ENCODE results near the gene FREM1.

FREM1 gene

GRCh38 chr9:14827805-14828204 lies 82.4 kb downstream of the FREM1 start:
- H3K9ac ChIP-seq (ENCODE audit: low read depth in 1 of 2, low read length in 2 of 2), result no peak overlapping the region
- H3K36me3 ChIP-seq (ENCODE audit: control insufficient read depth in 1 of 2, insufficient read depth in 2 of 2, low read length in 2 of 2), result peaks cover 11 to 16% of the 10 kb centered on the region in 2 donors
- no peak overlapping the region for H3K4me3 ChIP-seq (ENCODE audit: low read depth in 1 of 2, low read length in 2 of 2)
- no peak overlapping the region for H3K27ac ChIP-seq (ENCODE audit: low read depth, low read length)
- no peaks in the 10 kb centered on the region for H3K9me3 ChIP-seq (ENCODE audit: control insufficient read depth in 1 of 2, low read length in 2 of 2)
- H3K4me1 ChIP-seq (ENCODE audit: control insufficient read depth in 1 of 2, insufficient read depth in 2 of 2, low read length in 2 of 2), result no peaks in the 10 kb centered on the region
- no peaks in the 10 kb centered on the region for H3K27me3 ChIP-seq (ENCODE audit: control insufficient read depth in 1 of 2, insufficient read depth in 2 of 2, low read length in 2 of 2)

DNA sequence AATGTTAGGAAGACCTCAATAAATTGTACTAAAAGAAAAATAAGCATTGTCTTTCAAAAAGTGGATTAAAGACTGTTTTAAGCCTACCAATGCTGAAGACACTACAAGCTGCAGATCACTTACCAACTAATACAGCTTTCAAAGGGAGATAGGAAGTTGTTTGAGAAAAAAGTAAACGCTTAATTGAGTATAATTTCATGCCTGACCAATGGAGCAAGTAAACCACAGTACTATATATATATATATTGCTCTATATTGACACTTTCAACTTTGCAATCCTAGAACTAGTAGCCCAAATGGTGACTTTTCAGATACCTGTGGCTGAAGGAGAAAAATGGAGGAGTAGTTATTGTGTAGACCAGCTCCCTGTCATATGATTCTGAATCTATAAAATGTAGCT lies 85.7 kb downstream of the FREM1 start:
- no peak overlapping the region for H3K27ac ChIP-seq (ENCODE audit: low read depth, low read length)
- H3K27me3 ChIP-seq (ENCODE audit: control insufficient read depth in 1 of 2, insufficient read depth in 2 of 2, low read length in 2 of 2), result no peaks in the 10 kb centered on the region
- H3K9me3 ChIP-seq (ENCODE audit: control insufficient read depth in 1 of 2, low read length in 2 of 2), result no peaks in the 10 kb centered on the region
- H3K4me3 ChIP-seq (ENCODE audit: low read depth in 1 of 2, low read length in 2 of 2), result no peak overlapping the region
- no peaks in the 10 kb centered on the region for H3K4me1 ChIP-seq (ENCODE audit: control insufficient read depth in 1 of 2, insufficient read depth in 2 of 2, low read length in 2 of 2)
- H3K9ac ChIP-seq (ENCODE audit: low read depth in 1 of 2, low read length in 2 of 2), result no peak overlapping the region
- peaks cover 10 to 13% of the 10 kb centered on the region in 2 donors for H3K36me3 ChIP-seq (ENCODE audit: control insufficient read depth in 1 of 2, insufficient read depth in 2 of 2, low read length in 2 of 2)

- H3K9ac ChIP-seq (ENCODE audit: low read depth in 1 of 2, low read length in 2 of 2), result no peak overlapping the region
- no peaks in the 10 kb centered on the region for H3K4me1 ChIP-seq (ENCODE audit: control insufficient read depth in 1 of 2, insufficient read depth in 2 of 2, low read length in 2 of 2)
- H3K9me3 ChIP-seq (ENCODE audit: control insufficient read depth in 1 of 2, low read length in 2 of 2), result no peaks in the 10 kb centered on the region
- no peak overlapping the region for H3K4me3 ChIP-seq (ENCODE audit: low read depth in 1 of 2, low read length in 2 of 2)
- H3K27ac ChIP-seq (ENCODE audit: low read depth, low read length), result no peak overlapping the region
- H3K36me3 ChIP-seq (ENCODE audit: control insufficient read depth in 1 of 2, insufficient read depth in 2 of 2, low read length in 2 of 2), result peaks cover 10 to 13% of the 10 kb centered on the region in 2 donors
- H3K27me3 ChIP-seq (ENCODE audit: control insufficient read depth in 1 of 2, insufficient read depth in 2 of 2, low read length in 2 of 2), result no peaks in the 10 kb centered on the region
Observed at GRCh38 chr9:14823800-14824199, 86.4 kb downstream of the FREM1 start.

DNA sequence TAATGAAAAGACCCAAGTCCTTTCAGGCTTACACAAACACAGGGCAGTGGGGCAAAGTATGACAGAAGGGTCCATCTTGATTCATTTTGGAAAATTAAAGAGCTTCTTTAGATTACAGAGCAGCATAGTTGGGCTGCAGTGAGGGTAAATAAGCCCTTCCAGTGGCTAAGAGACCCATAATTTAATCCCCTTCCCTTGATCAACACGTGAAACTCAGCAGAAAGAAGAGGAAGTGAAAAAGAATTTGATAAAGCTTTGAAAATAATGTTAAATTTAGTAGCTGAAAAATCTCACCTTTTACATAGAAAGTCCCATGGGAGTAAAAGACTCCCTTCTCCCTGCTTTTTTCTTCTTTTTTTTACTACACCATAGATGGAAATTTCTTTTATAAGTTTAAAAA lies 87.6 kb downstream of the FREM1 start:
- H3K4me3 ChIP-seq (ENCODE audit: low read depth in 1 of 2, low read length in 2 of 2), result no peak overlapping the region
- no peak overlapping the region for H3K27ac ChIP-seq (ENCODE audit: low read depth, low read length)
- no peak overlapping the region for H3K9ac ChIP-seq (ENCODE audit: low read depth in 1 of 2, low read length in 2 of 2)
- H3K4me1 ChIP-seq (ENCODE audit: control insufficient read depth in 1 of 2, insufficient read depth in 2 of 2, low read length in 2 of 2), result no peaks in the 10 kb centered on the region
- no peaks in the 10 kb centered on the region for H3K27me3 ChIP-seq (ENCODE audit: control insufficient read depth in 1 of 2, insufficient read depth in 2 of 2, low read length in 2 of 2)
- peaks cover 10 to 13% of the 10 kb centered on the region in 2 donors for H3K36me3 ChIP-seq (ENCODE audit: control insufficient read depth in 1 of 2, insufficient read depth in 2 of 2, low read length in 2 of 2)
- no peaks in the 10 kb centered on the region for H3K9me3 ChIP-seq (ENCODE audit: control insufficient read depth in 1 of 2, low read length in 2 of 2)

DNA sequence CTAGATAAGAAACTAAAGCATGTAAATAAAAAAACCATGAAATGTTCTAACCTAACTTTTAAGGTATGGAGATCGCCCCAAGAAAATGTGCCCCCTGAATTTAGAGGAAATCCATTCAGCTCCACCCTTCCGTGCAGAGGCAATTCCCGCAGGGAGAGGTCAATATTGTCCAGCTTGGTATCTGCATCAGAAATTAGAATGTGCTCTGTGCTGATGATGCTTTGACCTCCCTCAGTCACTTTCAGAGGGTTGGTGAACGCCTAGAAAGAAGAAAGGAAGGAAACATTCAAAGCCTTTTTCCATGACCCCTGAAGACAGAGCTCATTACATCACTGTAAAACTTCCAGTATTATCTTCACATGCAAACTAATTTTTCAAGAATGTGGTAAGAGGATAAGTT lies 91.0 kb downstream of the FREM1 start:
- Histone ChIP-seq H3K27ac (ENCODE audit: low read depth, low read length) (no peak overlapping the region), H3K9me3 (ENCODE audit: control insufficient read depth in 1 of 2, low read length in 2 of 2) (no peaks in the 10 kb centered on the region), H3K4me3 (ENCODE audit: low read depth in 1 of 2, low read length in 2 of 2) (no peak overlapping the region), H3K4me1 (ENCODE audit: control insufficient read depth in 1 of 2, insufficient read depth in 2 of 2, low read length in 2 of 2) (no peaks in the 10 kb centered on the region), H3K36me3 (ENCODE audit: control insufficient read depth in 1 of 2, insufficient read depth in 2 of 2, low read length in 2 of 2) (peaks cover 12 to 17% of the 10 kb centered on the region in 2 donors), H3K9ac (ENCODE audit: low read depth in 1 of 2, low read length in 2 of 2) (no peak overlapping the region), H3K27me3 (ENCODE audit: control insufficient read depth in 1 of 2, insufficient read depth in 2 of 2, low read length in 2 of 2) (no peaks in the 10 kb centered on the region)

GRCh38 chr9:14814249-14814628 lies 96.0 kb downstream of the FREM1 start:
- H3K27me3 ChIP-seq (ENCODE audit: control insufficient read depth in 1 of 2, insufficient read depth in 2 of 2, low read length in 2 of 2), result no peaks in the 10 kb centered on the region
- H3K27ac ChIP-seq (ENCODE audit: low read depth, low read length), result no peak overlapping the region
- H3K4me1 ChIP-seq (ENCODE audit: control insufficient read depth in 1 of 2, insufficient read depth in 2 of 2, low read length in 2 of 2), result no peaks in the 10 kb centered on the region
- H3K9ac ChIP-seq (ENCODE audit: low read depth in 1 of 2, low read length in 2 of 2), result no peak overlapping the region
- peaks cover 0 to 26% of the 10 kb centered on the region in 2 donors for H3K36me3 ChIP-seq (ENCODE audit: control insufficient read depth in 1 of 2, insufficient read depth in 2 of 2, low read length in 2 of 2)
- H3K4me3 ChIP-seq (ENCODE audit: low read depth in 1 of 2, low read length in 2 of 2), result no peak overlapping the region
- no peaks in the 10 kb centered on the region for H3K9me3 ChIP-seq (ENCODE audit: control insufficient read depth in 1 of 2, low read length in 2 of 2)

GRCh38 chr9:14813336-14814248 lies 96.6 kb downstream of the FREM1 start:
- Histone ChIP-seq H3K27me3 (ENCODE audit: control insufficient read depth in 1 of 2, insufficient read depth in 2 of 2, low read length in 2 of 2) (no peaks in the 10 kb centered on the region), H3K9ac (ENCODE audit: low read depth in 1 of 2, low read length in 2 of 2) (no peak overlapping the region), H3K9me3 (ENCODE audit: control insufficient read depth in 1 of 2, low read length in 2 of 2) (no peaks in the 10 kb centered on the region), H3K4me3 (ENCODE audit: low read depth in 1 of 2, low read length in 2 of 2) (no peak overlapping the region), H3K4me1 (ENCODE audit: control insufficient read depth in 1 of 2, insufficient read depth in 2 of 2, low read length in 2 of 2) (no peaks in the 10 kb centered on the region), H3K36me3 (ENCODE audit: control insufficient read depth in 1 of 2, insufficient read depth in 2 of 2, low read length in 2 of 2) (peaks cover 0 to 29% of the 10 kb centered on the region in 2 donors), H3K27ac (ENCODE audit: low read depth, low read length) (no peak overlapping the region)

DNA sequence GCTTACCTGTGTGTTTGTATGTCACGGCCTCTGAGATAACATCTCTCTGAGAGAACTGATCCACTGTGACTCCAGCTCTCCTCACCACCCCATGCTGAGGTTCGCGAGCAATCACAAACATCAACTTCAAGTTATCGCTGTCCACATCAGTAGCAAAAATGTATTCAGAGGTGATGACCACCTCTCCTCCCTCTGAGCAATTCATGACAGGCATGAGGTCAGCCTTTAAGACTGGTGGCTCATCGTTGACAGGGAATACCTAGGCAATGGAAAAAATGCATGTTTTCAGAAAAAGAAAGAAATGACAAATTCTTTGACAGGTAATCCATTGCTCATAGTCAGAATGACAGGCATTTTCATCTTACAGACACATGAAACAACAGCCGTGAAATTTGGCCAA lies 97.4 kb downstream of the FREM1 start:
- Histone ChIP-seq H3K4me1 (ENCODE audit: control insufficient read depth in 1 of 2, insufficient read depth in 2 of 2, low read length in 2 of 2) (no peaks in the 10 kb centered on the region), H3K27me3 (ENCODE audit: control insufficient read depth in 1 of 2, insufficient read depth in 2 of 2, low read length in 2 of 2) (no peaks in the 10 kb centered on the region), H3K36me3 (ENCODE audit: control insufficient read depth in 1 of 2, insufficient read depth in 2 of 2, low read length in 2 of 2) (peaks cover 0 to 30% of the 10 kb centered on the region in 2 donors), H3K4me3 (ENCODE audit: low read depth in 1 of 2, low read length in 2 of 2) (no peak overlapping the region), H3K27ac (ENCODE audit: low read depth, low read length) (no peak overlapping the region), H3K9ac (ENCODE audit: low read depth in 1 of 2, low read length in 2 of 2) (no peak overlapping the region), H3K9me3 (ENCODE audit: control insufficient read depth in 1 of 2, low read length in 2 of 2) (no peaks in the 10 kb centered on the region)

- H3K27ac ChIP-seq (ENCODE audit: low read depth, low read length), result no peak overlapping the region
- peaks cover under 1 to 30% of the 10 kb centered on the region in 2 donors for H3K36me3 ChIP-seq (ENCODE audit: control insufficient read depth in 1 of 2, insufficient read depth in 2 of 2, low read length in 2 of 2)
- H3K9ac ChIP-seq (ENCODE audit: low read depth in 1 of 2, low read length in 2 of 2), result no peak overlapping the region
- H3K4me1 ChIP-seq (ENCODE audit: control insufficient read depth in 1 of 2, insufficient read depth in 2 of 2, low read length in 2 of 2), result no peaks in the 10 kb centered on the region
- no peaks in the 10 kb centered on the region for H3K27me3 ChIP-seq (ENCODE audit: control insufficient read depth in 1 of 2, insufficient read depth in 2 of 2, low read length in 2 of 2)
- no peak overlapping the region for H3K4me3 ChIP-seq (ENCODE audit: low read depth in 1 of 2, low read length in 2 of 2)
- H3K9me3 ChIP-seq (ENCODE audit: control insufficient read depth in 1 of 2, low read length in 2 of 2), result no peaks in the 10 kb centered on the region
Observed at GRCh38 chr9:14811844-14812243, 98.4 kb downstream of the FREM1 start.

DNA sequence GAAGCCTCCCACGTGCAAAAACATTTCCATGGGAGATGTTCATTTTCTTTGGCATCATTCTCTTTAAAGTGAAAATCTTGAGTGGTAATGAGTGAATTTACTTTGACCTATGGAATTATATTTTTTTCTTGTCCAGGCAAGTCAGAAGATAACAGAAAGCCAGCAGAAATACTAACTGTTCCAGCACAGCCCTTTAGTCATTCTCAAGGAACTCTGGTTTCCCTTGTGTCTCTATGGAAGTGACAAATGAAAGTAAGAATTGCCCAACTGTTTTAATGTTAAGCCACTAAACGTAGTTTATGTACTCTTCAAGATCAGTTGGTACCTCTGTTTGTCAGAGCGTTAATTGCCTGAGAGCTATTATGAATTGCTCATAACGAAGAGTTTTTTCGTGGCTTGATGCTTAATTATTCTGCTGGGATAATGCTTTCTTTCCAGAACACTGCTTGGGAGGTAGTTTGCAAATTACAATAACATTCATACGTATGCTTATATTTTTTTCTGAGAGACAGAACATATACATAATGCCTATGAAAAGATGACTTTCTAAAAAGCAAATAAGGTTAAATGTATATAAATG lies 103.2 kb downstream of the FREM1 start:
- Histone ChIP-seq H3K36me3 (ENCODE audit: control insufficient read depth in 1 of 2, insufficient read depth in 2 of 2, low read length in 2 of 2) (peaks cover 2 to 24% of the 10 kb centered on the region in 2 donors), H3K9ac (ENCODE audit: low read depth in 1 of 2, low read length in 2 of 2) (no peak overlapping the region), H3K27me3 (ENCODE audit: control insufficient read depth in 1 of 2, insufficient read depth in 2 of 2, low read length in 2 of 2) (no peaks in the 10 kb centered on the region), H3K4me1 (ENCODE audit: control insufficient read depth in 1 of 2, insufficient read depth in 2 of 2, low read length in 2 of 2) (no peaks in the 10 kb centered on the region), H3K4me3 (ENCODE audit: low read depth in 1 of 2, low read length in 2 of 2) (no peak overlapping the region), H3K9me3 (ENCODE audit: control insufficient read depth in 1 of 2, low read length in 2 of 2) (no peaks in the 10 kb centered on the region), H3K27ac (ENCODE audit: low read depth, low read length) (no peak overlapping the region)

Measured in duodenal mucosa (tissue), 2 donors.